HepG2 (cell line): Measurements from ENCODE around the gene SCARF1. TPM values are rescaled to one million over a fixed set of nuclear protein-coding genes. Genes with fewer than 3 reads are reported as not detected.

Source experiments
- ARNT2 ChIP-seq: sonication (generic); formaldehyde crosslinking; IDR thresholded peaks from 2 replicates; pipeline ENCODE4 v1.8.0; 2022; ENCODE audit warnings: mild to moderate bottlenecking, low read depth, missing genetic modification reagents, moderate library complexity
- CREB1 ChIP-seq, 2 experiments: fragments of 450-650 bp in 1 of 2; IDR thresholded peaks; 2 replicates each; pipeline ENCODE4 v1.6.1; 2016 to 2017; ENCODE audit warnings: control low read depth in 1 of 2, mild to moderate bottlenecking in 1 of 2, missing compliant biosample characterization in 1 of 2, missing genetic modification characterization in 1 of 2
- FOXO1 ChIP-seq: sonication (generic); formaldehyde crosslinking; IDR thresholded peaks from 2 replicates; pipeline ENCODE4 v1.4.0; 2020; ENCODE audit warnings: missing genetic modification reagents
- HNRNPL ChIP-seq: fragments of 200-400 bp; formaldehyde crosslinking; IDR thresholded peaks from 2 replicates; pipeline ENCODE4 v1.6.1; 2017; ENCODE audit warnings: mild to moderate bottlenecking, low read depth, low read length
- IRF2 ChIP-seq: IDR thresholded peaks from 2 replicates; pipeline ENCODE4 v1.6.1; 2018; ENCODE audit warnings: missing genetic modification reagents, missing compliant biosample characterization
- KLF12 ChIP-seq: sonication (generic); formaldehyde crosslinking; IDR thresholded peaks from 2 replicates; pipeline ENCODE4 v1.4.0; 2020; ENCODE audit warnings: missing genetic modification reagents, borderline replicate concordance
- MAX ChIP-seq: IDR thresholded peaks from 2 replicates; pipeline ENCODE4 v1.6.1; 2012; ENCODE audit warnings: inconsistent platforms
- MED13 ChIP-seq: sonication (generic); formaldehyde crosslinking; IDR thresholded peaks from 2 replicates; pipeline ENCODE4 v1.5.0; 2020; ENCODE audit warnings: missing genetic modification reagents
- MXD1 ChIP-seq: sonication (generic); formaldehyde crosslinking; IDR thresholded peaks from 2 replicates; pipeline ENCODE4 v1.4.0; 2020; ENCODE audit warnings: mild to moderate bottlenecking, missing genetic modification reagents
- MXD3 ChIP-seq: IDR thresholded peaks from 2 replicates; pipeline ENCODE4 v1.6.1; 2016; ENCODE audit warnings: mild to moderate bottlenecking, missing biosample characterization, missing genetic modification reagents
- MZF1 ChIP-seq: sonication (generic); formaldehyde crosslinking; IDR thresholded peaks from 2 replicates; pipeline ENCODE4 v1.8.1; 2023; ENCODE audit warnings: mild to moderate bottlenecking, missing genetic modification reagents, borderline replicate concordance
- NFKB2 ChIP-seq: sonication (generic); formaldehyde crosslinking; IDR thresholded peaks from 2 replicates; pipeline ENCODE4 v1.4.0; 2020; ENCODE audit warnings: missing genetic modification reagents, borderline replicate concordance
- POLR2A ChIP-seq, 2 experiments: IDR thresholded peaks; 2 replicates each; pipeline ENCODE4 v1.6.1; 2011; ENCODE audit warnings: low read depth in 2 of 2, low read length in 2 of 2, mild to moderate bottlenecking in 1 of 2, moderate library complexity in 1 of 2; ENCODE audit not compliant: insufficient read depth in 1 of 2
- RCOR2 ChIP-seq: IDR thresholded peaks from 2 replicates; pipeline ENCODE4 v1.6.1; 2016; ENCODE audit warnings: missing biosample characterization, missing genetic modification reagents
- SIX4 ChIP-seq: sonication (generic); formaldehyde crosslinking; IDR thresholded peaks from 2 replicates; pipeline ENCODE4 v1.4.0; 2020; ENCODE audit warnings: missing genetic modification reagents
- SMC3 ChIP-seq: IDR thresholded peaks from 2 replicates; pipeline ENCODE4 v1.6.1; 2011; ENCODE audit warnings: low read length, improper control_type of control experiment
- THRA ChIP-seq: sonication (generic); formaldehyde crosslinking; IDR thresholded peaks from 2 replicates; pipeline ENCODE4 v1.4.0; 2020; ENCODE audit warnings: missing genetic modification reagents, borderline replicate concordance
- XRCC5 ChIP-seq: fragments of 200-400 bp; formaldehyde crosslinking; optimal IDR thresholded peaks from 2 replicates; pipeline ENCODE3; 2017; ENCODE audit warnings: mild to moderate bottlenecking, low read length
- ZBTB7B ChIP-seq: sonication (generic); formaldehyde crosslinking; IDR thresholded peaks from 2 replicates; pipeline ENCODE4 v1.4.0; 2020; ENCODE audit warnings: missing genetic modification reagents
- ZFX ChIP-seq: sonication (generic); formaldehyde crosslinking; IDR thresholded peaks from 2 replicates; pipeline ENCODE4 v1.4.0; 2020; ENCODE audit warnings: mild to moderate bottlenecking, low read depth, missing genetic modification reagents, moderate library complexity
- ZNF574 ChIP-seq: sonication (generic); formaldehyde crosslinking; IDR thresholded peaks from 2 replicates; pipeline ENCODE4 v1.4.0; 2020; ENCODE audit warnings: missing genetic modification reagents
- ZNF607 ChIP-seq: sonication (generic); formaldehyde crosslinking; IDR thresholded peaks from 2 replicates; pipeline ENCODE4 v1.5.1; 2020; ENCODE audit warnings: missing genetic modification reagents, mild to moderate bottlenecking, borderline replicate concordance
- ZNF776 ChIP-seq: sonication (generic); formaldehyde crosslinking; IDR thresholded peaks from 2 replicates; pipeline ENCODE4 v1.4.0; 2020; ENCODE audit warnings: mild to moderate bottlenecking, missing genetic modification reagents
- ZNF792 ChIP-seq: IDR thresholded peaks from 2 replicates; pipeline ENCODE4 v1.6.1; 2016
- polyA plus RNA-seq, 8 experiments: library from polyadenylated mRNA; depleted of rRNA in 3 of 8; stranded (reverse) in 7 of 8; unstranded in 1 of 8; fragments of >200 nt; fragmentation: Illumina TruSeq in 4 of 8; extraction: Trizol in 4 of 8; gene quantifications; 2 replicates each; pipeline versions ENCODE4 v1.2.1 to v1.2.3, GENCODE V29; 2011 to 2016; ENCODE audit warnings: low read depth in 4 of 8, missing spikeins in 1 of 8, mixed read lengths in 1 of 8; ENCODE audit not compliant: insufficient read depth in 1 of 8
- total RNA-seq, 5 experiments: library from RNA; depleted of rRNA; stranded (reverse); fragments of >200 nt; fragmentation: Illumina TruSeq; extraction: Trizol; gene quantifications; 2 replicates each; pipeline ENCODE4 v1.2.3, GENCODE V29; 2016; ENCODE audit warnings: low read depth in 1 of 5

SCARF1 gene
- total and polyA plus RNA-seq, 2 of the 13 experiments (the other 11 are each of a cell fraction or from before 2014, with no cell fraction given), result 0.24 to 0.71 TPM

- peak; percentile 26; the same call in 1 of the 2 replicates for TF ChIP-seq ZBTB7B (CRISPR knock-in tag)
- TF ChIP-seq THRA (CRISPR knock-in tag), result peak; percentile 15; the same call in 1 of the 2 replicates
- no peak; a peak in 1 of 4 replicates for TF ChIP-seq POLR2A (IDR thresholded peaks at IDR 0.05; ENCODE audit: insufficient read depth in 1 of 2, low read depth in 2 of 2, low read length in 2 of 2)
- no peak for TF ChIP-seq KLF12 (CRISPR knock-in tag)
- TF ChIP-seq ZNF776 (CRISPR knock-in tag), result peak; percentile 51; the same call in 1 of the 2 replicates
- TF ChIP-seq MED13 (CRISPR knock-in tag), result no peak
- TF ChIP-seq ZFX (CRISPR knock-in tag), result peak; percentile 51; the same call in 1 of the 2 replicates
- 0 out of 2 replicates have a peak, but pooled peaks have one; percentile 45 for TF ChIP-seq HNRNPL
- TF ChIP-seq SMC3, result peak; percentile 13; the same call in 1 of the 2 replicates
- TF ChIP-seq ZNF574, result 0 out of 2 replicates have a peak, but pooled peaks have one; percentile 6
- TF ChIP-seq XRCC5, result peak; percentile 88
- TF ChIP-seq IRF2 (CRISPR knock-in tag), result 0 out of 2 replicates have a peak, but pooled peaks have one; percentile 28
- TF ChIP-seq MXD1 (CRISPR knock-in tag), result 0 out of 2 replicates have a peak, but pooled peaks have one; percentile 7
- no peak for TF ChIP-seq SIX4 (CRISPR knock-in tag)
- TF ChIP-seq CREB1 (IDR thresholded peaks at IDR 0.05), result no peak
- TF ChIP-seq CREB1 (CRISPR knock-in tag; IDR thresholded peaks at IDR 0.05), result no peak
- 0 out of 2 replicates have a peak, but pooled peaks have one; percentile 25 for TF ChIP-seq MZF1 (CRISPR knock-in tag)
- TF ChIP-seq MXD3 (CRISPR knock-in tag), result peak; percentile 30; the same call in 1 of the 2 replicates
- 0 out of 2 replicates have a peak, but pooled peaks have one; percentile 6 for TF ChIP-seq ZNF607 (CRISPR knock-in tag)
- TF ChIP-seq FOXO1 (CRISPR knock-in tag), result 0 out of 2 replicates have a peak, but pooled peaks have one; percentile 12
- peak; percentile 23; the same call in 1 of the 2 replicates for TF ChIP-seq NFKB2
- TF ChIP-seq ZNF792, result peak; percentile 38; the same call in 1 of the 2 replicates
- 0 out of 2 replicates have a peak, but pooled peaks have one; percentile 25 for TF ChIP-seq ARNT2
- 0 out of 2 replicates have a peak, but pooled peaks have one; percentile 22 for TF ChIP-seq RCOR2 (CRISPR knock-in tag)
- TF ChIP-seq MAX, result 0 out of 2 replicates have a peak, but pooled peaks have one; percentile 62
Measured at GRCh38 chr17:1648173-1648962, 2.8 kb upstream of the SCARF1 start (continued).
